ENCODE measurements around the gene UQCRC2.
A peak's percentile ranks its signal among the peaks of the same experiment; 100 is the strongest.
"Not testable (repeated sequence)": the region's sequence is repeated elsewhere in the genome, so short reads cannot be mapped to it uniquely, and the experiment has no call there.

UQCRC2 gene

DNA sequence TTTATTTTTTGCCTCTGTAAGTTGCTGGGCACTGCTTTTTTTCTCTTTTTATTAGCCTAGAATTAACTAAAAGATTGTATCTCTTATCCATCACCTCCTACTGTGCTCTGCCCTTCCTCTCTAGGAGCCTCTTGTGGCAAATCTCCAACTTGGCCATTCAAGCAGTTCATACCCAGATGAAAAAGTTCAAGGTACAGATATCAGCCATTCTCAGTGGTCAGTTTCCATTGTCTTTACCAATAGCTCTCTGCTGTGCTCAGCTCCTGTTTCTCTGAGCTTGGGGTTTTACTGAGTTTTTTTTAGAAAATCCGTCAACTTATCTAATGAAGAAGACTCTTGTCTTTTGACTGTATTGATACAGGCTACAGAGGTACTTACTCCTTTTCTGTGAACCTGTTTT is 70.3 kb downstream of the UQCRC2 start:
- no peaks in the 10 kb centered on the region for H3K27me3 Mint-ChIP-seq
- H3K4me3 Mint-ChIP-seq, result no peak overlapping the region
- no peaks in the 10 kb centered on the region for H3K9me3 Mint-ChIP-seq
- DNase-seq (ENCODE audit: low spot score in 2 of 2) (no peak), ATAC-seq (replicated peaks; ENCODE audit: extremely low read depth, poor library complexity, severe bottlenecking) (no peak)
- H3K36me3 Mint-ChIP-seq (ENCODE audit: insufficient read depth), result no peaks in the 10 kb centered on the region
- peaks cover 33% of the 10 kb centered on the region for H3K4me1 Mint-ChIP-seq
- H3K27ac Mint-ChIP-seq (ENCODE audit: low read depth), result no peak overlapping the region

DNA sequence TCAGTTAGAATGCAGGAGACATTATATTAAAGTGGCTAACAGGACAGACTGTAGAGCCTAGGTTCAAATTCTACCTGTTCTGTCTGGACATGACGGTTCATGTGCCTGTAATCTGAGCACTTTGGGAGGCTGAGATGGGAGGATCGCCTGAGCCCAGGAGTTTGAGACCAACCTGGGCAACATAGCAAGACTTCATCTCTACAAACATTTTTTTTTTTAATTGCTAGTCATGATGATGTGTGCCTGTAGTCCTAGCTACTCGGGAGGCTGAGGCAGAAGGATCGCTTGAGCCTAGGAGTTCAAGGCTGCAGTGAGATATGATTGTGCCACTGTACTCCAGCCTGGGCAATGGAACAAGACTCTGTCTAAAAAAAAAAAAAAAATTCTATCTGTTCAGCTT is 71.6 kb downstream of the UQCRC2 start:
- H3K27ac Mint-ChIP-seq (ENCODE audit: low read depth); H3K9me3 Mint-ChIP-seq; H3K36me3 Mint-ChIP-seq (ENCODE audit: insufficient read depth); H3K27me3 Mint-ChIP-seq; ATAC-seq (replicated peaks; ENCODE audit: extremely low read depth, poor library complexity, severe bottlenecking); H3K4me3 Mint-ChIP-seq; DNase-seq (ENCODE audit: low spot score in 2 of 2): not testable (repeated sequence)
- H3K4me1 Mint-ChIP-seq, result peaks cover 42% of the 10 kb centered on the region

DNA sequence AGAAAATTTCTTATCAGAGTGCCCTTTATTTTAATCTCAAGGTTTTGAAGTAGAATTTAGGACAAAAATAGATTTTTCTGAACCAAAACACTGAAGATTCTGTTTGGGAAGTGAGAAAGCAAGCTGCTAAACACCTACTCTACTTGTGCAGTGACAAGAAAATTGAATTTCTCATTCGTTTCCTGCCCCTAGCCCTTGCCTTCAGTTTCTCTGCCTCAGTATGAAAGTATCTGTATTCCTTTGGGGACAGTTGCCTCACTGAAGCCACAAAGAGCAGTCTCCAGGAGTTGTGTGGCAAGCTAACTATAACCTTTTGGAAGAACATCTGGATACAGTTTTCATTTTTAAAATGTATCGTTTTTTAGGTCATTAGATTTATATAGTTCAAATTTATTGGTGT is 74.5 kb downstream of the UQCRC2 start:
- H3K27me3 Mint-ChIP-seq, result no peaks in the 10 kb centered on the region
- H3K27ac Mint-ChIP-seq (ENCODE audit: low read depth), result no peak overlapping the region
- H3K36me3 Mint-ChIP-seq (ENCODE audit: insufficient read depth), result peaks cover 2% of the 10 kb centered on the region
- H3K4me3 Mint-ChIP-seq, result no peak overlapping the region
- peaks cover 47% of the 10 kb centered on the region for H3K4me1 Mint-ChIP-seq
- ATAC-seq (replicated peaks; ENCODE audit: extremely low read depth, poor library complexity, severe bottlenecking), result no peak
- H3K9me3 Mint-ChIP-seq, result no peaks in the 10 kb centered on the region
- no peak for DNase-seq (ENCODE audit: low spot score in 2 of 2)

DNA sequence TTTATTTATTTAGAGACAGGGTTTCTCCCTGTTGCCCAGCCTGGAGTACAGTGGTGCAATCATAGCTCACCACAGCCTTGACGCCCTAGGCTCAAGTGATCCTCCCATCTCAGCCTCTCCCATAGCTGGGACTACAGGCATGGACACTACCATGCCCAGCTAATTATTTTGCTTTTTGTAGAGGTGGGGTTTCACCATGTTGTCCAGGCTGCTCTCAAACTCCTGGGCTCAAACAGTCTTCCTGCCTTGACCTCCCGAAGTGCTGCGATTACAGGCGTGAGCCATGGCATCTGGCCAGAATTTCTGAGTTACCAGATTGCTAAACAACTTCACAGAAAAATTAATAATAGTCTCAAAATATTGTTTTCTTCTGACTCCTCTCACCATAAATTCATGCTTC is 76.5 kb downstream of the UQCRC2 start:
- H3K4me3 Mint-ChIP-seq, result no peak overlapping the region
- no peaks in the 10 kb centered on the region for H3K9me3 Mint-ChIP-seq
- ATAC-seq (replicated peaks; ENCODE audit: extremely low read depth, poor library complexity, severe bottlenecking) (no peak), DNase-seq (ENCODE audit: low spot score in 2 of 2) (no peak)
- H3K4me1 Mint-ChIP-seq, result peaks cover 50% of the 10 kb centered on the region
- peak overlapping the region; percentile 0 for H3K27ac Mint-ChIP-seq (ENCODE audit: low read depth)
- no peaks in the 10 kb centered on the region for H3K27me3 Mint-ChIP-seq
- H3K36me3 Mint-ChIP-seq (ENCODE audit: insufficient read depth), result peaks cover 2% of the 10 kb centered on the region

DNA sequence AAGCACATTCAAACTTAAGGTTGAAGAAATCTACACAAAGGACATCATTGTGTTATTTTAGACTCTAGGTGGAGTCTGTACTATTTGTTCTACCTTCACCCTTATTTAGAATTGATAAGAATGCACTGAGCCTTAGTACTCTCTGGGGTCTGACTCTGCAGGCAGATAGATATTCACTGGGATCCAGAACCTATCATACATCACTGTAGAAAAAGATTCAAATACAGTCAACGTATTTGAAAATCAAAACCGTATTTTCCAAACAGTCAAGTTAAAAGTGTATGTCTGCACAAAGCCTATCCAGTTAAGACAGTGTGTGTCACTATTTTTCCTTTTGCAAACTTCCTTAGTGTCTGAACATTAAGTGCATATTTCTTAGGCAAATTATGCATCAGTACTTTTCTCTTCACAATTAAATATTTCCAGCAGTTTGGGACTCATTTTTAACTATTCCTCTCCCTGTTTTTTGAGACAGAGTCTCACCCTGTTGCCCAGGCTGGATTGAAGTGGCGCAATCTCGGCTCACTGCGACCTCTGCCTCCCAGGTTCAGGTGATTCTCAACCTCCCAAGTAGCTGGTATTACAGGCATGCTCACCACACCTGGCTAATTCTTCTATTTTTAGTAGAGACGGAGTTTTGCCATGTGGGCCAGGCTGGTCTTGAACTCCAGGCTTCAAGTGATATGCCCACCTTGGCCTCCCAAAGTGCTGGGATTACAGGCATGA is 77.1 kb downstream of the UQCRC2 start:
- ATAC-seq (replicated peaks; ENCODE audit: extremely low read depth, poor library complexity, severe bottlenecking) (no peak), DNase-seq (ENCODE audit: low spot score in 2 of 2) (no peak)
- Mint-ChIP-seq H3K4me3 (no peak overlapping the region), H3K9me3 (no peaks in the 10 kb centered on the region), H3K36me3 (ENCODE audit: insufficient read depth) (peaks cover 2% of the 10 kb centered on the region), H3K27me3 (no peaks in the 10 kb centered on the region), H3K27ac (ENCODE audit: low read depth) (peak overlapping the region; percentile 0), H3K4me1 (peaks cover 50% of the 10 kb centered on the region)

DNA sequence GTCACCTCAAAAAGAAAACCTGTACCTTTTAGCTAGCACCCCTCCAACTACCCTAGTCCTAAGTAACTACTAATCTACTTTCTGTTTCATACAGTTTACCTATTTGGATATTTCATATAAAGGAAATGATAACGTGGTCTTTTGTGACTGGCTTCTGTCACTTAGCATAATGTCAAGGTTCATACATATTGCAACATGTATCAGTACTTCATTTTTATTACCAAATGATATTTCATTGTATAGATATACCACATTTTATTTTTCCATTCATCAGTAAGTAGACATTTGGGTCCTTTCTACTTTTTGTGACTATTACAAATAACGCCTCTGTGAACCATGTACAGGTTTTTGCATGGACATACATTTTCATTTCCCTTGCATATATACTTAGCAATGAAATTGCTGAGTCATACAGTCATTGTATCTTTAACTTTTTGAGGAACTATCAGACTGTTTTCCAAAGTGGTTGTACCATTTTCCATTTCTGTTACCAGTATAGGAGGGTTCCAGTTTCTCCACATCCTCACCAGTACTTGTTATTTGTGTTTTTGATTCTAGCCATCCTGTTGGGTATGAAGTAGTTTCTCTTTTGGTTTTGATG is 78.4 kb downstream of the UQCRC2 start:
- ATAC-seq (replicated peaks; ENCODE audit: extremely low read depth, poor library complexity, severe bottlenecking) (no peak), DNase-seq (ENCODE audit: low spot score in 2 of 2) (no peak)
- Mint-ChIP-seq H3K36me3 (ENCODE audit: insufficient read depth) (peaks cover 2% of the 10 kb centered on the region), H3K4me1 (peaks cover 40% of the 10 kb centered on the region), H3K9me3 (no peaks in the 10 kb centered on the region), H3K27ac (ENCODE audit: low read depth) (no peak overlapping the region), H3K4me3 (no peak overlapping the region), H3K27me3 (no peaks in the 10 kb centered on the region)
